ENCODE measurements around the gene TMEM120A.
"Not testable (repeated sequence)": the region's sequence is repeated elsewhere in the genome, so short reads cannot be mapped to it uniquely, and the experiment has no call there.

Gene TMEM120A

DNA sequence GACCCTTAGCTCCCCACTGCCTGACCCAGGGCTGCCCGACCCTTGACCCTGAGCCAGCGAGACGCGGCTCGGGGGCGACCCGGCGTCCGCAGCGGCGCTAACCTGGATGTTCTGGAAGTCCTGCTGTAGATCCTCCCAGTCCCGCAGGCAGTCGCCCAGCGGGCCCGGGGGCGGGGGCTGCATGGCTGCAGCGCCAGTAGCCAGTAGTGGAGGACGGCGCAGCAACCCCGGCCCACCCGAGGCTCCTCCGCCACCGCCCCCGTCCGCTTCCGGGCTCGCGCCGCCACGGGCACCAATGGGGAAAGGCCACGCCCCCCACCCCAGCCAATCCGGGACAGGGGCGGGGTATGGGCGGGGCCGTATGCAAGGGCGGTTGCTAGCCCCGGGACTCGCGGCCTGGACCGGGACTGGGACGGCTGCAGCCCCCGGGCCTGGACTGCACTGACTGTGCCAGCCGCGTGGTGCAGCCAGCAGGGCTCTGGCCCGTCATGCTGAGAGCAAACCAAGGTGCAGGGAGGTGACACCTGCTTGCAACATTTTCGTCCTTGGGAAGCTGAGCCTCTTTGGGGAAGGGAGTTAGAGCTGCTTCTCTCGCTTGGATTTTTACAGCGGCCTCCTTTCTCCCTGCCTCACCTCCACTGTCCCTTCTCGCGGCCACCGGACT lies at the start of gene TMEM120A:
TMEM120A (minus strand) TSS at position 208 of the 664 bp plus-strand sequence; CDS start at position 183, 25 bp downstream.
- no peaks in the 10 kb centered on the region for H3K9me3 Mint-ChIP-seq
- ATAC-seq (peak; percentile 94), DNase-seq (peak; percentile 90 to 92)
- H3K4me3 Mint-ChIP-seq: peak within 1 kb of the TSS; percentile 79 to 86
- H3K4me1 Mint-ChIP-seq: peaks cover 61% of the 10 kb centered on the region
- H3K27ac Mint-ChIP-seq: peak within 1 kb of the TSS in 1 of 2 donors; percentile 75
- H3K27me3 Mint-ChIP-seq: no peaks in the 10 kb centered on the region

DNA sequence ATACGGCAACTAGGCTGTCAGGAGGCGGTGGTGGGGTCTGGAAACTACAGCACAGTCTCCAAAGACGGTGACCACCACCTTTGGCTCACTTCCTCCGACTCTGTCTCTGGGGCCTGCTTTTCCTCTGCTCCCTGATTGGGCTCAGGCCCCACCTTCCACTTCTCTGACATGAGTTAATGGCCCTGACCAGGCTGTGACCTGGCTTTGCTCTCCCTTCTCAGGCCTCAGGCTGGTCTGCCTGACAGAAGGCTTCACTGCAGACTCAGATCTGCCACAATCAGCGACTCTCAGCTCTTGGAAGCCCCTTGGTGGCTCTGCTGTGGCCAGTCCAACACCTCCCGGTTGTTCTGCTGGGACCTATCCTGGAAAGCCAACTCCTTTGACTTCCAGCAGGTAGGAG lies 45.7 kb upstream of the TMEM120A start:
- no peak overlapping the region for H3K4me3 Mint-ChIP-seq
- no peaks in the 10 kb centered on the region for H3K27me3 Mint-ChIP-seq
- peak overlapping the region in 1 of 2 donors; percentile 91 for H3K27ac Mint-ChIP-seq
- H3K4me1 Mint-ChIP-seq: peaks cover 13% of the 10 kb centered on the region
- H3K9me3 Mint-ChIP-seq: no peaks in the 10 kb centered on the region
- no peak for ATAC-seq
- no peak for DNase-seq

DNA sequence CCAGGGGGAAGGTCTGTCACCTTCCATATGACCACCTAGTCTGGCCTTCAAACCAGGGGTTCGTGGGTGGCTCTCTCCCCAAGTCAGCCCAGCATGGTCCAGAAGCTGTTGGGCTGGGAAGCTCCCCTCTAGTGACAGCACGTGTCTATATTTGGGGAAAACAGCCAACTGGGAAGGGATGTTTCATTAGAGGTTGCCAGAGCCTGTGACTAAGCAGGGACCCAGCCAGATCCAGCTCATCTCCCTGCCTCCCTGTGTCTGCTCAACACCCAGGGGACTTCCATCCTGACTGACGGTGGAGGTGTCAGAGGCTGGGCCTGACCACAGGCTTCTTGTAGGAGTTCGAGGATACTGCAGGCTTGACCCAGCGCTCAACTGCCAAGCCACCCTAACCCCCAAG lies 42.9 kb upstream of the TMEM120A start:
- DNase-seq (no peak), ATAC-seq (no peak)
- H3K9me3 Mint-ChIP-seq: no peaks in the 10 kb centered on the region
- H3K27ac Mint-ChIP-seq: no peak overlapping the region
- H3K27me3 Mint-ChIP-seq: no peaks in the 10 kb centered on the region
- peaks cover 15% of the 10 kb centered on the region for H3K4me1 Mint-ChIP-seq
- H3K4me3 Mint-ChIP-seq: no peak overlapping the region

DNA sequence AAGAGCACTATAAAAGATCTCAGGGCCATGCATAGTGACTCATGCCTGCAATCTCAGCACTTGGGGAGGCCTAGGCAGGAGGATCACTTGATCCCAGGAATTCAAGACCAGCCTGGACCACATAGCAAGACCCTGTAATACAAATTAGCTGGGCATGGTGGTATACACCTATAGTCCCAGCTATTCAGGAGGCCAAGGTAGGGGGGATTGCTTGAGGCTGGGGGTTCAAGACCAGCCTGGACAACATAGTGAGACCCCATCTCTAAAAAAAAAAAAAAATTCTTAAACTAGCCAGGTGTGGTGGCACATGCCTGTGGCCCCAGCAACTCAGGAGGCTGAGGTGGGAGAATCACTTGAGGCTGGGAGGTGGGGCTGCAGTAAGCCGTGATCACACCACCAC lies 37.6 kb upstream of the TMEM120A start:
- no peak for ATAC-seq
- no peak overlapping the region for H3K4me3 Mint-ChIP-seq
- no peaks in the 10 kb centered on the region for H3K27me3 Mint-ChIP-seq
- H3K9me3 Mint-ChIP-seq: no peaks in the 10 kb centered on the region
- H3K4me1 Mint-ChIP-seq: peaks cover 7% of the 10 kb centered on the region
- no peak overlapping the region for H3K27ac Mint-ChIP-seq
- no peak for DNase-seq

DNA sequence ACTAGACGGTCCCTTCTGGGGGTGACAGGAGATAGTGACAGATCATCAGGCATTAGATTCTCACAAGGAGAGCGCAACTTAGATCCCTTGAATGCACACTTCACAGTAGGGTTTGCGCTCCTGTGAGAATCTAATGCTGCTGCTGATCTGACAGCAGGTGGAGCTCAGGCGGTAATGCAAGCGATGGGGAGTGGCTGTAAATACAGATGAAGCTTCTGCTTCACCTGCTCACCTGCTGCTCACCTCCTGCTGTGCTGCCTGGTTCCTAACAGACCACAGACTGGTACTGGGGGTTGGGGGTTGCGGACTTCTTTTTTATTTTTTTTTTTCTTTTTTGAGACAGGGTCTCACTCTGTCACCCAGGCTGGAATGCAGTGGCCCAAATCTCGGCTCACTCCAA lies 35.3 kb upstream of the TMEM120A start:
- ATAC-seq, H3K27ac Mint-ChIP-seq, H3K4me3 Mint-ChIP-seq, H3K4me1 Mint-ChIP-seq, DNase-seq, H3K9me3 Mint-ChIP-seq, H3K27me3 Mint-ChIP-seq: not testable (repeated sequence)

DNA sequence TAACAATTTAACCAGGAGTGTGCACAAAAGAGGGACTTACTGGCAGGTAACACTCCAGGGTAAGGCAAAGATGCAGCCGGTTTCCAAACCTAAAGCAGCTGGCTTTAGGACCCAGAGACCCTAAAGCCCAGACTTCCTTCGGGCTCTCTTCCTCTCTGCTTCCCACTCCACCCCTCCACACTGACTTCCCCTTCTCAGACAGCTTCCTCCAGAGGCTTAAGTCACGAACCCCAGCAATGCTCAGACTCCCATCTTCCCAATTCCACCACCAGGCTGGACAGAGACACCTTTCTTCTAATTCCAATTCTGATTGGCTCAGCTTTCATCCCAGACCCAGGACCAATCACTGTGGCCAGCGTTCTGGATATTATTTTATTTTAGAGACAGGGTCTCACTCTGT lies 28.6 kb upstream of the TMEM120A start:
- Mint-ChIP-seq H3K27ac (no peak overlapping the region), H3K4me3 (no peak overlapping the region), H3K27me3 (no peaks in the 10 kb centered on the region), H3K9me3 (no peaks in the 10 kb centered on the region), H3K4me1 (peaks cover 13% of the 10 kb centered on the region)
- DNase-seq: no peak
- ATAC-seq: no peak

DNA sequence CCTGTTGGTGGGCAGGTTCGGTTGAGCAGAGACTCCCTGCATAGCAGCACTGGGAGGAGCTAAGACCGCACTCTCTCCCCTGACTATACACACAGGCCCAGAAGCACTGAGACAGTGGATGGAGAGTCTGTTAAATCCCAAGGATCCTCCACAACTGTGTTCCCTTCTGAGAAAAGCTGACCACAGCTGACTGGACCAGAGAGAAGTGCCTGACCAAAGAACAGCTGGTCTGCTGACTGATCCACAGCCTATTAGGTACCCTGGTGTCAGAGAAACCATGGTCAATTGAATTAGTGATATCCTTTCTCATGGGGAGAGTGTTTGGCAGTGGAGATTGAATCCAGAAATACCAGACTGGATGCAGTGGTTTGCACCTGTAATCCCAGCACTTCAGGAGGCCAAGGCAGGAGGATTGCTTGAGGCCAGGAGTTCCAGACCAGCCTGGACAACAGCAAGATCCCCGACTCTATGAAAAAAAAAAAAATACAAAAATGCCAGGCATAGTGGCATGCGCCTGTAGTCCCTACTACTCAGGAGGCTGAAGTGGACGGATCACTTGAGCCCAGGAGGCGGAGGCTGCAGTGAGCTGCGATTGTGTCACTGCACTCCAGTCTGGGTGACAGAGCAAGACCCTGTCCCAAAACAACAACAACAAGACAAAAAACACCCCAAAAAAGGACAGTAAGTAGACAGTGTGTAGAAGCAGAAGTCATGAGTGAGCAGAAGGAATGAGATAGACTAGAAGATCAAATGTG lies 27.8 kb upstream of the TMEM120A start:
- DNase-seq (no peak), ATAC-seq (no peak)
- no peaks in the 10 kb centered on the region for H3K27me3 Mint-ChIP-seq
- H3K9me3 Mint-ChIP-seq: no peaks in the 10 kb centered on the region
- no peak overlapping the region for H3K4me3 Mint-ChIP-seq
- H3K4me1 Mint-ChIP-seq: peaks cover 13% of the 10 kb centered on the region
- H3K27ac Mint-ChIP-seq: peak overlapping the region in 1 of 2 donors; percentile 64

DNA sequence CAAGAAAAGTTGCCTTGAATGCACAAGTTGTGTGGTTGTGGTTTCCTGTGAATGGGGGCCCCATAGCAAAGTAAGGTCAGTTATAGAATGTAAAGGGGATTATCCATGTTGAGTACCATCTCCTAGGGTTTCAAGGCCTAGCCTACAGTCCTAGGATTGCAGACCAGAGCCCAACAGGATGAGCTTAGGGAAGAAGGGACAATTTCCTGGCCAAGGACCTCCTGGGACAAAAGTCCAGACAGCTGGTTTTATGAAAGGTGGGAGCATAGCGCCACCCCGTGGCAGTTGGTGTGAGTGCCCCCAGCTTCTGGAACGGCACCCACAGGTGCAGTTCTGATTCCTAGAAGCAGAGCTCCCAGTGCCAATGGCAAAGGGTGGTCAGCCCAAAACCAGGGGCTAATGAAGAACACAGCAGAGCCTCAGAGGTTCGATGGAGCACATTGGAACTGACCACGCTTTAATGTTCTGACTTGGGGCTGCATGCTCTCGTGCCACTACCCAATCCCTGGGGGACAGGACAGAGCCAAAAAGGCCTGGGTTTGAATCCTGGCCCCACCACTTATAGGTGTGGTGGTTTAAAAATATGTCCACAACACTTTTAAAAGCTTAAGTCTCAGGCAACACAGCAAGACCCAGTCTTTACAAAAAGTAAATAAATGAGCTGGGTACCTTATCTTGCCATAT lies 25.8 kb upstream of the TMEM120A start:
- H3K4me1 Mint-ChIP-seq: peaks cover 13% of the 10 kb centered on the region
- ATAC-seq (peak; percentile 78), DNase-seq (peak; percentile 66 to 72)
- no peaks in the 10 kb centered on the region for H3K9me3 Mint-ChIP-seq
- H3K4me3 Mint-ChIP-seq: peak overlapping the region; percentile 45 to 59
- no peak overlapping the region for H3K27ac Mint-ChIP-seq
- no peaks in the 10 kb centered on the region for H3K27me3 Mint-ChIP-seq

DNA sequence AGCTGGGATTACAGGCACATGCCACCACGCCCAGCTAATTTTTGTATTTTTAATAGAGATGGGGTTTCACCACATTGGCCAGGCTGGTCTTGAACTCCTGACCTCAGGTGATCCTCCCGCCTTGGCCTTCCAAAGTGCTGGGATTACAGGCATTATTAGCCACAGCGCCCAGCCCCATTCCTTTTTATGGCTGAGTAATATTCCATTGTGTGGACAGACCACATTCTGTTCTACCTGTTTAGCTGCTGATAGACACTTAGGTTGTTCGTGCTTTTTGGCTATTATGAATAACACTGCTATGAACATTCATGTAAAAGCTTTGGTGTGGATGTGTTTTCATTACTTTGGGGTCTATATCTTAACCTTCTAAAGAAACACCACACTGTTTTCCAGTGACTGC lies 24.1 kb upstream of the TMEM120A start:
- not testable (repeated sequence) for DNase-seq, H3K9me3 Mint-ChIP-seq, H3K27me3 Mint-ChIP-seq, H3K4me3 Mint-ChIP-seq, H3K27ac Mint-ChIP-seq, ATAC-seq
- peaks cover 13% of the 10 kb centered on the region for H3K4me1 Mint-ChIP-seq

DNA sequence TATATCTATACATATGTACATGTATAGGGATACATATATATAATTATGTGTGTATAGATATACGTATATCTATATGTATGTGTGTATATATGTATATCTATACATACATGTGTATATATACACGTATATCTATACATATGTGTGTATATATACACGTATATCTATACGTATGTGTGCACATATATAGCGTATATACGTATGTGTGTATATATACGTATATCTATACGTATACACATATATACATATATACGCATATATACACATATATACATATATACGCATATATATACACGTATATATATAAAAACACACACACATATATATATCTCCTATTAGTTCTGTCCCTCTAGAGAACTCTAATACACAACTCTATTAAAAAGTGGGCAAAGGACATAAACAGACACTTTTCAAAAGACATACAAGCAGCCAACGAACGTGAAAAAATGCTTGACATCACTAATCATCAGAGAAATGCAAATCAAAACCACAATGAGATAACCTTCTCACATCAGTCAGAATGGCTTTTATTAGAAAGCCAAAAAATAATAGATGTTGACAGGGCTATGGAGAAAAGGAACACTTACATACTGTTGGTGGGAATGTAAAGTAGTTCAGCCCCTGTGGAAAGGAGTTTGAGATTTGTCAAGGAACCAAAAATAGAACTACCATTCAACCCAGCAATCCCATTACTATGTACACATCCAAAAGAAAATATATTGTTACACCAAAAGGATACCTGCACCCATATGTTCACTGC lies 22.0 kb upstream of the TMEM120A start:
- DNase-seq (no peak), ATAC-seq (no peak)
- H3K4me3 Mint-ChIP-seq: no peak overlapping the region
- no peaks in the 10 kb centered on the region for H3K9me3 Mint-ChIP-seq
- peaks cover 13% of the 10 kb centered on the region for H3K4me1 Mint-ChIP-seq
- no peak overlapping the region for H3K27ac Mint-ChIP-seq
- peaks cover 24% of the 10 kb centered on the region for H3K27me3 Mint-ChIP-seq

DNA sequence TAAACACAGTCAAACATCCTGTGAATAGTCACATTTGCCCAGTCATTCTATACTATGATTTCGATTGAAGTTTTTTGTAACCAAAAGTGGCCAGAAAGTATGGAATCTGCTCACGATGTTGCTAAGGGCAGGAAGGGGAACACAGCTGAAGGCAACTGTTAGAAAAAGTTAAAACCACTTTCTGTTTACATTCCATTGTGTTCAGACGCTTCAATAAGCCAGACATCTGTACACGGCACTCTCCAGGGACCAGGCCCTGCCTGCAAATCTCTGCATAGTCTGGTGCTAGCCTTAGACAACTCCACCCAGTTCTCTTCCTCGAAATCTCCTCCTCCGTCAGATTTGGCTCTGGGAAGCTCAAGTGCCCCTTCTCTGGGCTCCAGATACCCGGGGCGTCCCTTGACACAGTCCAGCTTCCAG lies 17.1 kb upstream of the TMEM120A start:
- Mint-ChIP-seq H3K9me3 (no peaks in the 10 kb centered on the region), H3K4me3 (no peak overlapping the region), H3K4me1 (peaks cover 43% of the 10 kb centered on the region), H3K27ac (no peak overlapping the region), H3K27me3 (peaks cover 37% of the 10 kb centered on the region)
- ATAC-seq (no peak), DNase-seq (no peak)

DNA sequence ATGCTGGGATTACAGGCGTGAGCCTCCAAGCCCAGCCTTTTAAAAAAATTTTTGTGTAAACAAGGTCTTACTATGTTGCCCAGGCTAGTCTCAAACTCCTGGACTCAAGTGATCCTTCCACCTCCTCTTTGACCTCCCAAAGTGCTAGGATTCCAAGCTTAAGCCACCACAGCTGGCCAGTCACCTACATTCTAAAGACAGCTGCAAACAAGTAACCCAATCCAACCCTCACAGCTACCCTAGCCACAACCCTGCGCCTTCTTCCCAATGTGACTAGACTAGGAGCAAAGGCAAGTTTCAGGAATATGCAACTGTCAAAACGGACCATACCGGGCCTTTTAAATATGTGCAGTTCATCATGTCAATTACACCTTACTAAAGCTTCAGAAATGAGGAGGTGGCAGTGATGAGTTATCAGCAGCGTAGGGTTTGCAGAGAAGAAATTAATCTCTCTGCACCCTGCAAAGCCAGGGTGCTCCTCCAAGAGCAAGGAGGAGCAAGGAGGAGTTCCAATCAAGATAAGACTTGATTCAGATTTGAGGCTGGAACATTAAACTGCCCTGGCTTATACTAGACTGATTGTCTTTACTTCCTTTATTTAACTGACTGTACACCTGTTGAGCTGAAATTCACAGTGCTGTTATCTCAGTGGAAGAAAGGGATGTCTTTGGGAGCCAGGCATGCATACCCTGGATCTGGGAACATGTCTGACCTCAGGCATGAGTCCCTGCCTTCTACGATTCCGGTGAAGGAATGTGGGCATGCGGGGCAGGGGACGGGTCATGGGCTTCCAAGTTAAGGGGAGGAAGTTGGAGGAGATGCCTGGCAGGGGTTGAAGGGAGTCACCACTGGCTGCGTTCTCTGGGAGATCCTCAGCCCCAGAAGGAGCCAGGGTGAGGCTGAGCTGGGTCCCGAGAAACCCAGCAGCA lies 15.5 kb upstream of the TMEM120A start:
- Mint-ChIP-seq H3K9me3 (no peaks in the 10 kb centered on the region), H3K4me1 (peaks cover 43% of the 10 kb centered on the region)
- no peak for ATAC-seq

DNA sequence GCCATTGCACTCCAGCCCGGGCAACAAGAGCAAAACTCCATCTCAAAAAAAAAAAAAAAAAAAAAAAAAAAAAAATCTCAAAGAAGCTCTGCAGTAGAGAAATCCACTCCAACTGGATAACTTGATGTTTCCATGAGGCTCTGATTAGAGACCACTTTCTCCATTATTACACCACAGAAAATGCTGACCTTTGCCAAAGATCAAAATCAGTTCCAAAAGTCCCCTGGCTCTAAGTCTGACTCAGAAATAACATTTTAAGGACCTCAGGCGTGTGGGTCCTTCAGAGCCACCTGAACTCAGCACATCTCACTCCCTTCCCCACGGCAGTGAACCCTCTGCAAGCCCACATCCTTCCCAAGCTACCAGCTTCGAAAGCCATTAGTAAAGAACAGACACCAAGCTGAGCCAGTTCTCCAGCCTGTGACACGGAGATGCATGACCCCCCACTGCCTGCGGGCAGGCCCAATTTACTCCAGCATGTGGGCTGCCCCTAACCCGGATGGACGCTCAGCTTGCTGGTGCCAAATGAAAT lies 13.8 kb upstream of the TMEM120A start:
- Mint-ChIP-seq H3K27me3 (peaks cover 30% of the 10 kb centered on the region), H3K4me1 (peaks cover 43% of the 10 kb centered on the region), H3K4me3 (peak overlapping the region; percentile 55 to 58), H3K27ac (peak overlapping the region; percentile 37 to 94), H3K9me3 (no peaks in the 10 kb centered on the region)
- peak; percentile 83 for ATAC-seq
- DNase-seq: peak; percentile 56 to 73

More for the DNA sequence above, 15.5 kb upstream of the TMEM120A start:
- no peak for DNase-seq
- Mint-ChIP-seq H3K27ac (peak overlapping the region in 1 of 2 donors; percentile 91), H3K4me3 (peak overlapping the region; percentile 58 to 65), H3K27me3 (peaks cover 37% of the 10 kb centered on the region)

DNA sequence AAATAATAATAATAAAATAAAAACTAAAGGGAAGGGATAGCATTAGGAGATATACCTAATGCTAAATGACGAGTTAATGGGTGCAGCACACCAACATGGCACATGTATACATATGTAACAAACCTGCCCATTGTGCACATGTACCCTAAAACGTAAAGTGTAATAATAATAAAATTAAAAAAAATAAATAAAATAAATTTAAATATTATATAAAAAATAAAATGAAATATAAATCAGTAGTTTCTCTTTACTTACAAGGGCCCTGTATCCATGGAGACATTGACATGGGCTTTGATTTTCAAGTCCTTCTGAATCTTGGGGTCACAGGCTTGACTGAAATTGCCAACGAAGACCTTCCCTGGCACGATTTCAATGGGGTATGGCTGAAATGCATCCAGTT lies 10.6 kb upstream of the TMEM120A start:
- peaks cover 29% of the 10 kb centered on the region for H3K4me1 Mint-ChIP-seq
- not testable (repeated sequence) for ATAC-seq, H3K9me3 Mint-ChIP-seq, H3K27me3 Mint-ChIP-seq, H3K4me3 Mint-ChIP-seq, H3K27ac Mint-ChIP-seq, DNase-seq

All from stimulated activated naive CD8-positive, alpha-beta T cell treated with anti-CD3 and anti-CD28 coated beads, Interleukin-15, amount 100 ng/mL, for 72 hours (primary cell).